H54 (cell line): ENCODE results near the gene RFX1.
"Not testable (repeated sequence)": the region's sequence is repeated elsewhere in the genome, so short reads cannot be mapped to it uniquely, and the experiment has no call there.

ENCODE experiments used
- DNase-seq: peaks from one replicate; pipeline ENCODE4 v3.0.0; 2011; ENCODE audit warnings: low spot score, mixed read lengths; ENCODE audit not compliant: insufficient read length
- FAIRE-seq: peaks from 3 replicates; lab custom pipeline; 2011; peaks lifted over from hg19 to GRCh38; lab: Jason Lieb, UNC
- POLR2A ChIP-seq: IDR thresholded peaks from 2 replicates; pipeline ENCODE4 v1.6.1; 2011; ENCODE audit warnings: low read depth, mild to moderate bottlenecking, low read length

The RFX1 gene

GRCh38 chr19:14006085-14006765 lies at the start of gene RFX1:
Gene RFX1 (minus strand): TSS chr19:14006320. CDS start chr19:13993843, 12,477 bp downstream.
- TF ChIP-seq POLR2A, result no peak
- FAIRE-seq (peak; percentile 65), DNase-seq (peak; percentile 88)

GRCh38 chr19:14055396-14055795 lies 49.3 kb upstream of the RFX1 start:
- FAIRE-seq, result no peak
- no peak for TF ChIP-seq POLR2A
- no peak for DNase-seq

- no peak for DNase-seq
- FAIRE-seq, result no peak
Observed at GRCh38 chr19:14054721-14055120, 48.6 kb upstream of the RFX1 start.

GRCh38 chr19:14054099-14054498 lies 48.0 kb upstream of the RFX1 start:
- no peak for DNase-seq
- FAIRE-seq, result no peak
- no peak for TF ChIP-seq POLR2A

More at GRCh38 chr19:14054721-14055120, 48.6 kb upstream of the RFX1 start:
- TF ChIP-seq POLR2A, result no peak

- no peak for TF ChIP-seq POLR2A
- no peak for DNase-seq
- FAIRE-seq, result no peak
Observed at GRCh38 chr19:14053500-14053899, 47.4 kb upstream of the RFX1 start.

GRCh38 chr19:14053032-14053431 lies 46.9 kb upstream of the RFX1 start:
- FAIRE-seq, result no peak
- no peak for TF ChIP-seq POLR2A
- DNase-seq, result no peak

GRCh38 chr19:14052470-14052869 lies 46.4 kb upstream of the RFX1 start:
- FAIRE-seq (no peak), DNase-seq (no peak)
- TF ChIP-seq POLR2A, result no peak

GRCh38 chr19:14051980-14052379 lies 45.9 kb upstream of the RFX1 start:
- no peak for TF ChIP-seq POLR2A
- no peak for FAIRE-seq
- DNase-seq, result no peak

GRCh38 chr19:14050961-14051360 lies 44.8 kb upstream of the RFX1 start:
- FAIRE-seq, DNase-seq: not testable (repeated sequence)

- no peak for TF ChIP-seq POLR2A
- DNase-seq (no peak), FAIRE-seq (no peak)
Observed at GRCh38 chr19:14050512-14050911, 44.4 kb upstream of the RFX1 start.

GRCh38 chr19:14048443-14049153 lies 42.5 kb upstream of the RFX1 start:
- DNase-seq (peak; percentile 59), FAIRE-seq (no peak)
- TF ChIP-seq POLR2A, result no peak

- FAIRE-seq, DNase-seq: not testable (repeated sequence)
Observed at GRCh38 chr19:14047866-14048265, 41.7 kb upstream of the RFX1 start.

- FAIRE-seq, result not testable (repeated sequence)
- DNase-seq, result peak; percentile 60
Observed at GRCh38 chr19:14042659-14043608, 36.8 kb upstream of the RFX1 start.

- DNase-seq (no peak), FAIRE-seq (no peak)
- no peak for TF ChIP-seq POLR2A
Observed at GRCh38 chr19:14039181-14039580, 33.1 kb upstream of the RFX1 start.
